NOMO-1 treated with dmso at 0.1 percent for 144 hours (cell line): ENCODE measurements around the gene HAUS7.

Source experiments
- DNase-seq: peaks from one replicate; lab custom pipeline; 2025; ENCODE audit not compliant: unreplicated experiment; lab: John Stamatoyannopoulos, UW

HAUS7 gene

GRCh38 chrX:153470411-153471363, at the start of gene HAUS7:
TSS of gene HAUS7 (minus strand) at chrX:153470576. CDS start at chrX:153470557, 19 bp downstream.
- DNase-seq, result peak; percentile 67

- DNase-seq, result no peak
Observed at GRCh38 chrX:153519569-153520286, 49.4 kb upstream of the HAUS7 start.

GRCh38 chrX:153517946-153518834, 47.8 kb upstream of the HAUS7 start:
- no peak for DNase-seq

GRCh38 chrX:153517423-153517822, 47.0 kb upstream of the HAUS7 start, which contains the start of gene ATP2B3:
TSS of gene ATP2B3 (plus strand) at chrX:153517642. CDS start at chrX:153536248, 18,606 bp downstream.
- no peak for DNase-seq

GRCh38 chrX:153516073-153516472, 45.7 kb upstream of the HAUS7 start:
- no peak for DNase-seq

GRCh38 chrX:153515435-153515834, 45.1 kb upstream of the HAUS7 start:
- no peak for DNase-seq

GRCh38 chrX:153514259-153514658, 43.9 kb upstream of the HAUS7 start:
- DNase-seq, result no peak

GRCh38 chrX:153513265-153513664, 42.9 kb upstream of the HAUS7 start:
- no peak for DNase-seq

- DNase-seq, result no peak
Observed at GRCh38 chrX:153512501-153512893, 42.1 kb upstream of the HAUS7 start.

GRCh38 chrX:153511784-153512500, 41.6 kb upstream of the HAUS7 start:
- no peak for DNase-seq

GRCh38 chrX:153510383-153510782, 40.0 kb upstream of the HAUS7 start:
- DNase-seq, result no peak

GRCh38 chrX:153509592-153509991, 39.2 kb upstream of the HAUS7 start:
- no peak for DNase-seq

- DNase-seq, result peak; percentile 20
Observed at GRCh38 chrX:153507484-153508178, 37.3 kb upstream of the HAUS7 start.

GRCh38 chrX:153505361-153505760, 35.0 kb upstream of the HAUS7 start:
- DNase-seq, result no peak

- no peak for DNase-seq
Observed at GRCh38 chrX:153504445-153505016, 34.2 kb upstream of the HAUS7 start.

- no peak for DNase-seq
Observed at GRCh38 chrX:153502796-153503195, 32.4 kb upstream of the HAUS7 start.

GRCh38 chrX:153502131-153502530, 31.8 kb upstream of the HAUS7 start:
- no peak for DNase-seq

GRCh38 chrX:153501530-153501929, 31.2 kb upstream of the HAUS7 start:
- no peak for DNase-seq

- no peak for DNase-seq
Observed at GRCh38 chrX:153500676-153501280, 30.4 kb upstream of the HAUS7 start.
